Measurements from ENCODE around the gene GJC2.
"Not testable (repeated sequence)": the region's sequence is repeated elsewhere in the genome, so short reads cannot be mapped to it uniquely, and the experiment has no call there.

Gene GJC2

DNA sequence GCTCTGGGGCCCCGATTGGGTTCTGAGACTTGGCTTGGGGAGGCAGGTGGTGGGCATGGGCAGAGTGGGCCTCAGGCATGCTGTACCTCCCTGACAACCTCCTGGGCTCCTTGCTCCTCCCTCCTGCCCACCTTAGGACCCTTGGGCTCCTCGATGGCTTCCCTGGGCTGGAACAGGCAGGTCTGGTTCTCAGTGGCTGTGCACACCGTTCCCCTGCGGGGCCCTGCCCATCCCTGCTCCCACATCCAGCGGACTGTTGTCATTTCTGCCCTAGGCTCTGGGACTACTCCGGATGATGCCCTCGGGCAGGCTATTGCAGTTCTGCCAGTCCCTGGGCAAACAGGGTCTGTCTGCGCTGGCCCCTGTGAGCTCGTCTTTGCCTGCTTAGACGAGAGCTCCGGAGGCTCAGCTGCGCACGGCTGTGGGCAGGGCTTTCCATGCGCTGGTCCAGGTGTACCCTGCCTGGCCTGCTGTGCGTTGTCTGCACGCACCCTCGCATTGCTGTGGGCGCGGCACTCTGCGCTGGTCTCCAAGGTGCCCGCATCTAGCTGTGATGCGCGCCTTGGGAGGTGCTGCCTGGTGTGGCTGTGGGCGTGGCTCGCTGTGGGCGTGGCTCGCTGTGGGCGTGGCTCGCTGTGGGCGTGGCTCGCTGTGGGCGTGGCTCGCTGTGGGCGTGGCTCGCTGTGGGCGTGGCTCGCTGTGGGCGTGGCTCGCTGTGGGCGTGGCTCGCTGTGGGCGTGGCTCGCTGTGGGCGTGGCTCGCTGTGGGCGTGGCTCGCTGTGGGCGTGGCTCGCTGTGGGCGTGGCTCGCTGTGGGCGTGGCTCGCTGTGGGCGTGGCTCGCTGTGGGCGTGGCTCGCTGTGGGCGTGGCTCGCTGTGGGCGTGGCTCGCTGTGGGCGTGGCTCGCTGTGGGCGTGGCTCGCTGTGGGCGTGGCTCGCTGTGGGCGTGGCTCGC is 24.1 kb downstream of the GJC2 start:
- not testable (repeated sequence) for DNase-seq (ENCODE audit: low read depth)

DNA sequence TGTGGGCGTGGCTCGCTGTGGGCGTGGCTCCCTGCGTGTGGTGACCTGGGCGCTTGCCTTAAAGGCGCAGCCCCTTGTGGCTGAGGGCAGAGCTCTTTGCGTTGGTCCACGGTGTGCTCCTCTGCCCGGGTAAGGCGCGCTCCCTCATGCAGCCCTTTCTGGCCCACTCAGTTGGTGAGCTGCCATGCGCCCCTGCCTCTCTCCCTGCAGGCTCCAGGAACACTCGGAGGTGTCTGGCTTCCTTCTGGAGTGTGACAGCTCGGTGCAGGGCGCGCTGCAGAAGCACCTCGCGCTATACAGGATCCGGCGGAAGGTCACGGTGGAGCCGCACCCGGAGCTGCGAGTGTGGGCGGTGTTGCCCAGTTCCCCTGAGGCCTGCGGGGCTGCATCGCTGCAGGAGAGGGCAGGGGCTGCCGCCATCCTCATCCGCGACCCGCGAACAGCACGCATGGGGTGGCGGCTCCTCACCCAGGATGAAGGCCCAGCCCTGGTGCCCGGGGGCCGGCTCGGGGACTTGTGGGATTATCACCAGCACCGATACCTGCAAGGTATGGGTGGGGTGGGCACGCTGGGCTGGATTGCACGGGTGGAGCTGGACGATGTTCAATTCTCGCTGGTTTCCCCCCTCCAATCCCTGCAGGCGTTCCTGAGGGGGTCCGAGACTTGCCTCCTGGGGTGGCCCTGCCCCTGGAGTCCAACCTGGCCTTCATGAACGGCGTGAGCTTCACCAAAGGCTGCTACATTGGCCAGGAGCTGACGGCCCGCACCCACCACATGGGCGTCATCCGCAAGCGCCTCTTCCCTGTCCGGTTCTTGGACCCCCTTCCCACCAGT is 25.0 kb downstream of the GJC2 start:
- DNase-seq (ENCODE audit: low read depth), result no peak

DNA sequence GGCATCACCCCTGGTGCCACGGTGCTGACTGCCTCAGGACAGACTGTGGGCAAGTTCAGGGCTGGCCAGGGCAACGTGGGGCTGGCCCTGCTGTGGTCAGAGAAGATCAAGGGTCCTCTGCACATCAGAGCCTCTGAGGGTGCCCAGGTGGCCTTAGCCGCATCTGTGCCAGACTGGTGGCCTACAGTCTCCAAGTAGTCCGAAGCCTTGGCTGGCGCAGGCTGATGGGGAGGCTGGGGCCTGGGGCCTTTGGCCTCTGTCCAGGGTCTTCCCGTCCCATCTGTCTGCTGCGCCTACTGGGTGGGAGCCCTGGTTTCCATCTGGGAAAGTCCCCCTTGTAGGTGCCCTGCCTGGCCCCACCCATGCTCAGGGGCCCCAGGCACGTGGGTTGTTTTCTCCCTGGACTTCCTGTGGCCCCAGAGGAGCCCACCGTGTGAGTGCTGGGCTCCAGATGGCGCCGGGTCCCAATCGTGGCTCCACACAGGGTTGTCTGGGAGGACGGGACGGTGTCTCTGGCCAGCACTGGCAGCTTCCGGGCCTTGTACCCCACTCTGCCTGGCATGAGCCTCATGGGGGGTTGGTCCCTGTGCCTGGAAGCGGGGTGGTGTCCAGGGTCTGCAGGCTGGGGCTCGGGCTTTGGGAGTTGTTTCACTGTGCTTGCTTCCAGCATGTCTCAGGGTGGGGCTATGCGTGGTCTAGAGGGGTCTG is 25.7 kb downstream of the GJC2 start:
- no peak for DNase-seq (ENCODE audit: low read depth)

DNA sequence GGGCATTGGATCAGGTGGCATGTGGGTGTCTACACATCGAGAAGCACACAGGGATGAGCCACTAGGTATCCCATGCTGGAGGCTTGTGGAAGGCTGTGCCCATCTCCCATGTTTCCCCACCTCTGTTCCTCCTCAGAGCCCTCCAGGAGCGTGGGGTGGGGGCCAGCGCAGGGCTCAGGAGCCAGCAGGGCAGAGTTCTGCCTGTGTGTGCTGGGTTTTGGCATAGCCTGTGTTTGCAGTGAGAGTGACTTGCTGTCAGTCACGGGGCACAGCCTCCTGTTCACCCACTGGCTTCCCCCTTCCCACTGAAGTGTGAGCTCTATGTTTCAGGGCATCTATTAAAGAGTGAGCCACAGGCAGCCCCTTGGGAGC is 26.3 kb downstream of the GJC2 start:
- DNase-seq (ENCODE audit: low read depth), result no peak

DNA sequence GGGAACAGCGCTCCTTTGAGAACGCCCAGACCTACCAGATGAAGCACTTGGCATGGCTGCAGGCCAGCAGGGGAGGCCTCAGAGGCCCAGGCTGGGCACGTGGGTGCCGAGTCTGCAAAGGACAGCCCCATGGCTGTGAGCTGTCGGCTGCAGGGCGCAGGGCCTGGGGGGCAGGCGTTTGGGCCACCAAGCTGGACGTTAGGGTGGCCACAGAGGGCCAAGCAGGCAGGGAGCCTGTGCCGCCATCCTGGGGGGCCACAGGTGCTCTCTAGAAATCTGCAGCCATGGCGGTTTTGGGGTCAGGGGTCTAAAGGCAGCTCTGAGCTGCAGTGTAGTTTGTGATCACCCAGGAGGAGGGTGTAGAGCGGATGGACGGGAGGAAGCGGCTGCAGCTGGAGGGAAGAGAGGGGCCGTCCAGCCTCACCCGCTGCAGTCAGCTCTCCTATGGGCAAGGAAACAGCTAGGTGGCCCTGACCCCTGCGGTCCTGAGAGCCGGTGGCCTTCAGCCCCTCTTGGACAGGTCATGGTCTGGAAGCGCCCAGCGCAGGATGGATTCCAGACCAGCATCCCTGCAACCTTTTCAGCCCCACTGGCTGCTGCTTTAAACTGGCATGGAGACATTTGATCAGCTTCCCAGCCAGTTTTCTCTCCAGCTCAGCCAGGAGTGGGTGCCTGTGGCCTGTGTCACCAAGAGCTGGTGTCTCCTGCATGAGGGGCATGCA is 26.9 kb downstream of the GJC2 start:
- no peak for DNase-seq (ENCODE audit: low read depth)

DNA sequence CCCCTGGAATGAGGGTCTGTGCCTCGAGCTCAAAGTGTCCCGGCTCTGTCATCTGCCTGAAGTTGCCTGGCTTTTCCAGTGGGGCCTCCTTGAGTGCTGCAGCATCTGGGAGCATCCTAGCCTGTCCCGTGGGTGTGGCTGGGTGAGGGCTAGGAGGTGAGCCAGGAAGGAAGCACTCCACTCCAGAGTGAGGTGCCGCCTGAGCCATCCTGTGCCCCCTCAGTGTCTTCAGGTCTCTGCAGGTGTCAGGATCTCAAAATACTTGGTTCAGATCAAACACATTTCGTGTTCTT is 27.4 kb downstream of the GJC2 start:
- DNase-seq (ENCODE audit: low read depth), result no peak

DNA sequence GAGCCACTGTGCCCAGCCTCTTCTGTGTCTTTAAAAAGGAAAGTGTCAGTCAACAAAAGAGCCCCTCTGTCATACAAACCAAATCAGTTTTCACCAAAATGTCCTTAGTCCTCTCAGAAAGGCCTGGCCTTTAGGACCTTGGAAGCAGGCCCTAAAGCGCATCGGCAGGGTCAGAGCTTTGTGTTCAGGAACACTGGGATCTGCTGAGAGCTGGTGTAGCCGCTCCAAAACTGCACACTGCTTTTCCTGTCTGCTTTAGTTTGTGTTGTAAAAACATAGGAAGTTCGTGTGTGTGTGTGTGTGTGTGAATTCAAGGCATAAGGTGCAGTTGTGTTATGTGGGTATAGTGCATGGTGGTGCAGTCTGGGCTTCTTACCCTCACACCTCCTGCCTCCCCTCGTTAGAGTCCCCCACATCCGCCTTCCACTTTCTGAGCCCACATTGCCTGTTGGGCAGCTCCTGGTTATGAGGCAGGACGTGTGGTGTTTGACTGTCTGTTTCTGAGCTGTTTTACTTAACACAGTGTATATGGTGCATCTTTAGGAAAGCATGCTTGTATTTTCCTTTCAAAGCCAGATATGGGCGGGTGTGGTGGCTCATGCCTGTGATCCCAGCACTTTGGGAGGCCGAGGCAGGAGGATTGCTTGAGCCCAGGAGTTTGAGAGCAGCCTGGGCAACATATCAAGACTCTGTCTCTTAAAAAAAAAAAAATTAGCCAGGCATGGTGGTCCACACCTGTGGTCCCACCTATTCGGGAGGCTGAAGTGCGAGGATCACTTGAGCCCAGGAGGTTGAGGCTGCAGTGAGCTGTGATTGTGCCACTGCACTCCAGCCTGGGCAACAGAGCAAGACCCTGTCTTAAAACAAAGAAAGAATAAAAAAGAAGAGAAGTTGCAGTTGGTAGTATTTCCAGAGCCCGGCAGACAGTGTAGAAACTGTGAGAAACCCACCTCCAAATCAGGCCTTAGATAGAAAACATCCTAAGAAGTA is 28.3 kb downstream of the GJC2 start:
- no peak for DNase-seq (ENCODE audit: low read depth)

DNA sequence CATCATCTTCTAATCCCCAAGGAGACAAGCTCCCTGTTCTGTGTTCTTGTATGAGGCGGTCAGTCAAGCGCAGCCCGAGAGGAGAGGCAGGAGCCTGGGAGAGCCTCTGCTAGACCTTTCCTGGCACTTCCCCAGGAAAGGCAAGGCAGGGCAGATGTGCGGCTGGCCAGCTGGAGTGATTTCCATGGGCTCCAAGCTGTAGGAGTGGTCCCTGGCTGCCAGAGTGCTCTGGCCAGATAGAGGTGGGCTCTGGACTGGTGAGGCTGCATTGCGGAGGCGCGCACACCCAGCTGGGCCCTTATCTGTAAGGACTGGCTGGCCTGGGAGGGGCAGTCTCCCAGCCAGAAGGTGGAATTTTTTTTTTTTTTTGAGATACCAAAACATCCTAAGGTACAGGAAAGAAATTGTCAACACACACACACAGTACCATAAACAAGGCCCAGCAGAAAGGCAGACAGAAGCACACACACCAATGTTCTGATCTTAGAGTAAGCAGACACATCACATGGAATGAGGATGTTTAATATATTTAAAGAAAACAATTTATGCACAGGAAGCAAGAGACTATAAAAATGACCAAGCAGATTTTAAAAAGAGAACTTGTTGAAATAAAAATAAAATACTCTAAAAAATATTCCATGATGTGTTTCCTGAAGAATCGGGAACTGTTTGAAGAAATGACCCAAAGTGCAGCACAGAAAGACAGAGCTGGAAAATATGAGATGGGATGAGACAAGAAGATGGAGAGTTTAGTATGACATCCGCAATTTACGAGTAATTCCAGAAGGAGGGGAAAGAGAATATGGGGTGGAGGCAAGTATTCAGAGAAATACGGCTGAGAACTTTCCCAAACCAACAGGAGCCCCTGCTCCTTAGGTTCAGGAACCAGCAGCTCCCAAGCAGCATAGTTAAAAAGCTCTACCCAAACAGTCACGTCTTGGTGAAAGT is 29.3 kb downstream of the GJC2 start:
- no peak for DNase-seq (ENCODE audit: low read depth)

DNA sequence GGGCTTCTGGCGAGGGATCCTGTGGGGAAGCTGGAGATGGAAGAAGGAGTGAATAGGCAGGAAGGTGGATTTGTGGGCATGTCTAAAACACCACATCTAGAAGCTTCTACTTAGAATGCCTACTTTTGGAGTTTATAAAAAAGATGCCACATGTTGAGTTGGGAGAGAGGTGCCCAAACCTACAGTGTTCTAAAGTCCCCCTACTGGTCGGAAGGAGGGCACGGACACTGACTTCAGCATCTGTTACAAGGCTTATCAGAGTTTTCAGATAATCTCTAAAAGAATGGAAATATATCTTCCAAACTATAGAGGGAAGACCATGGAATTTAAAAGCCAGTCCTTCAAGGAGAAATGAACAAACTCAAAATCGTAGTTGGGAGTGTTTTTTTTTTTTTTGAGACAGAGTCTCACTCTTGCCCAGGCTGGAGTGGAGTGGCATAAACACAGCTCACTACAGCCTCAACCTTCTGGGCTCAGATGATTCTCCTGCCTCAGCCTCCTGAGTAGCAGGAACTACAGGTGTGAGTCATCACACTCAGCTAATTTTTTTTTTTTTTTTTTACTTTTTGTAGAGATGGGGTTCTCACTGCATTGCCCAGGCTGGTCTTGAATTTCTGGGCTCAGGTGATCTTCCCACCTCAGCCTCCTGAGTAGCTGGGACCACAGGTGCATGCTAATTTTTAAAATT is 30.7 kb downstream of the GJC2 start:
- DNase-seq (ENCODE audit: low read depth), result no peak

DNA sequence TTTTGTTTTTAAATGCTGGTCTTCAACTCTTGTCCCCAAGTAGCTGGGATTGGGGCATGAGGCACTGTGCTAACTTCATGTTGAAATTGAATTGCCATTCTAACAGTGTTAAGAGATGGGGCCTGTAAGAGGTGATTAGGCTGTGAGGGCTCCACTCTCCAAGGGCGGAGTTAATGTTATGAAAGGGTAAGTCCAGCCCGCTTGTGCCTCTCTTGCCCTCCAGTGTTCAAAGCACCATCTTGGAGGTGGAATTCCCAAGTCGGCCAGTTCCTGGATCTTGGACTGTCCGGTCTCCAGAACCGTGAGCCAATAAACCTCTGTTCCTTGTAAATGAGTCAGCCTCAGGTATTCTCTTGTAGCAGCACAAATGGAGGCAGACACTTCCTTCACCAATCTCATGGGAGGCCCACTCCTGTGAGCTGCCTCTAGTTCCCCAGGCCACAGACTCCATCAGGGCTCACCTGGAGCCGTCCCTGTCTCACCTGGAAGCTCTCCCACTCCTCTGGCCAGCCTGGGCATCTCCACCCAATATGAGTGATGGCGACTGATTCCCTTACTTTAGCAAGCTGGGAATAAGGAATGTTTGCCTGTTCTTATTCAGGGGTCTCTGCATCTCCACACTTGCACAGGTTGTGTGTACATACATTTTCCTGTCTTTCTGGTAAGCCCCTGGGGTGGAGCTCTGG is 31.4 kb downstream of the GJC2 start:
- DNase-seq (ENCODE audit: low read depth), result no peak

DNA sequence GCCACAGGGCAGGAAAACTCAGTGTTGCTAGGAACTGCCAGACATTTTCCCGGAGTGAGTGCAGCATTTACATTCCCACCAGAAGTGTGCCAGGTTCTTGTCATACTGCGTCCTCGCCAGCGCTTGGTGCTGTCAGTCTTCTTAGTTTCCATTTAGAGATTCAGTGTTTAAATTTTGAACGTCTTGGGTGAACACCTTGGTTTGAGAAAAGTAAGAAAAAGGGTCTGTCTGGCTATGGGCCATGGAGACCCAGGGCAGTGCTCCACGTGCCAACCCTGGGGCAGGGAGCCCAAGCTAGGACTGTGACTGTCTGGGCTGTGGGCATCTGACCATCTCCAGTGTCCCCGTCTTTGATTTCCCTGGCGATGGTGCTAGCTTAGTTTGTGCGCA is 31.9 kb downstream of the GJC2 start:
- DNase-seq (ENCODE audit: low read depth), result no peak

DNA sequence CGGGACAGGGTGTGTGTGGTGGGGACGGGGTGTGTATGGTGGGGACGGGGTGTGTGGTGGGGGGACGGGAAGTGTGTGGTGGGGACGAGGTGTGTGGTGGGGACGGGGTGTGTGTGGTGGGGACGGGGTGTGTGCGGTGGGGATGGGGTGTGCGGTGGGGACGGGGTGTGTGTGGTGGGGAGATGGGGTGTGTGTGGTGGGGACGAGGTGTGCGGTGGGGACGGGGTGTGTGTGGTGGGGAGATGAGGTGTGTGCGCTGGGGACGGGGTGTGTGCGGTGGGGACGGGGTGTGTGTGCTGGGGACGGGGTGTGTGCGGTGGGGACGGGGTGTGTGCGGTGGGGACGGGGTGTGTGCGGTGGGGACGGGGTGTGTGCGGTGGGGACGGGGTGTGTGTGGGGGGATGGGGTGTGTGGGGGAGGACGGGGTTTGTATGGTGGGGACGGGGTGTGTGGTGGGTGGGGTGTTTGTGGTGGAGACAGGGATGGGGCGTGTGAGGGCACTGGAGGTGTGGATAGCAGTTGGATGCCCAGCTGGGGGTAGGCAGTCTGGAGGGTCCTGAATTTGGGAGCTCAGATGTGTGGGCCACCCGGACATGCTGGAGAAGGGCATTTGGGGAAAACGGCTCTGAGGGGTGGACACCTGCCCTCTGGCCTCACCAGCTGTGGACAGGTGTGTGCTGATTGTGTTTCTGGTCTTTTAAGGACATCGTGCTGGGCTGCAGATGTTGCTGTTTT is 32.7 kb downstream of the GJC2 start:
- DNase-seq (ENCODE audit: low read depth), result no peak

DNA sequence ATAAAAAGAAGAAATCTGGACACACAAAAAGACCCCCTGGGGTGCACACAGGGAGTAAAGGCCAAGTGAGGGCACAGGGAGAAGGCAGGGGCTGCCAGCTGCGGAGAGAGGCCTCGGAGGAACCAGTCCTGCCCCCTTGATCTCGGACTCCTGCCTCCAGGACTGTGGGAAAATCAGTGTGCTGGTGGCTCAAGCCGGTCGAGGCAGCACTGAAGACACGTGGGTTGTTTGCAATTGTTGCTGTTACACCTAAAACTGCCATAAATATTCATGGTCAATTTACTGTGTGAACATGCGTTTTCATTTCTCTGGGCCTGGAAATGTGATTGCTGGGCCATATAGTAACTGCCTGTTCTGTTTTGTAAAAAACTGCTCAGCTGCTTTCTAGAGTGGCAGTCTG is 34.4 kb downstream of the GJC2 start:
- no peak for DNase-seq (ENCODE audit: low read depth)

DNA sequence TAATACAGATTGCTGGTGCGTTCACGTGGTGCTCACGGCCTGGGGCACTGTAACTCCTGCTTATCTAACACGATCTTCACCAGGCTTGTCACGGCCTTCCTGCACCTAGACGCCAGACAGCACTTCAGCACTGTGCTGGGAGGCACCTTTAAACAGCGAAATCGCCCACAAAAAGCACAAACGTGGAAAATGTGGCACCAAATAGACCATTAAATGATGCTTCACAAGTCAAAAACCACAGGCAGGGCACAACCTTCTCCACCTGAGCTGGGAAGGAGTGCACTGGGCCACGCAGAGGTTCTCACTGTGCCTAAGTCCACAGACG is 35.9 kb downstream of the GJC2 start:
- DNase-seq (ENCODE audit: low read depth), result no peak

DNA sequence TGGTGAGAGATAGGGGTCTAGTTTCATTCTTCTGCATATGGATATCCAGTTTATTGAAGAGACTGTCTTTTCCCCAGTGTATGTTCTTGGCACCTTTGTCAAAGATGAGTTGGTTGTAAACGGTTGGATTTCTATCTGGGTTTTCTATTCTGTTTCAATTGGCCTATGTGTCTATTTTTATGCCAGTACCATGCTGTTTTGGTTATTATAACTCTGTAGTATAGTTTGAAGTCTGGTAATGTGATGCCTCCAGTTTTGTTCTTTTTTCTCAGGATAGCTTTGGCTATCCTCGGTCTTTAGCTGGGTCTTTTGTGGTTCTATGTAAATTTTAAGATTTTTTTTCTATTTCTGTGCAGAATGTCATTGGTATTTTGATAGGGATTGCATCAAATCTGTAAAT is 38.5 kb downstream of the GJC2 start:
- DNase-seq (ENCODE audit: low read depth), result not testable (repeated sequence)

DNA sequence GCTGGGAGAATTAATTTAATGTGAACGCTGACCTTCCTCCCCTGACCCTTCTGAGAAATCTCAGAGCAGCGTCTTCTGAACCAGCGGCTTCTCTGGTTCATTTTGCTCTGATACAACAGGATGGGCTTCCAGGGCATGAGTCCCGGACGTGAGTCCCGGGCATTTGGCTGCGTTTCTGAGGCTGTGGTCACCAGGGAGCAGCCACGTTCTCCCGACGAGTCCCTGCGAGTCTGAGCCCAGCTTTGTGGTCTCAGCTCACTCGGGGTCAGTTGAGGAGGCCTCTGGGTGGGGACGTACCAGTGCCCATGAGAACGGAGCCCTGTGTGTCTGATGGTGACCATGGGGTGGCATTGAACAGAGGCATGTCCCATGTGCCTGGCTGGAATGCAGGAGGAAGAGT is 40.5 kb downstream of the GJC2 start:
- no peak for DNase-seq (ENCODE audit: low read depth)

DNA sequence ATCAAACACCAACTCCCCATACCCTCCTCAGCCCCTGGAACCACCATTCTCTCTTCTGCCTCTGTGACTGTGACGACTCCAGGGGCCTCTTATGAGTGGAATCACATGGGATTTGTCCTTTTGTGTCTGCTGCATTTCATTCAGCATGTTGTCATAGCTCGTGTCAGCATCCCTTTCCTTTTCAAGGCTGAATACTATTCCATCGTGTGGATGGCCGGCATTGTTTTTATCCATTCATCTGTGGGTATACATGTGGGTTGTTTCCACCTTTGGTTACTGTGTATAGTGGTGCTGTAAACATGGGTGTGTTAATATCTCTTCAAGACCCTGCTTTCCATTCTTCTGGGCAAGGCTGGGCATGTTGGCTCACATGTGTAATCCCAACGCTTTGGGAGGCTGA is 41.0 kb downstream of the GJC2 start:
- no peak for DNase-seq (ENCODE audit: low read depth)

DNA sequence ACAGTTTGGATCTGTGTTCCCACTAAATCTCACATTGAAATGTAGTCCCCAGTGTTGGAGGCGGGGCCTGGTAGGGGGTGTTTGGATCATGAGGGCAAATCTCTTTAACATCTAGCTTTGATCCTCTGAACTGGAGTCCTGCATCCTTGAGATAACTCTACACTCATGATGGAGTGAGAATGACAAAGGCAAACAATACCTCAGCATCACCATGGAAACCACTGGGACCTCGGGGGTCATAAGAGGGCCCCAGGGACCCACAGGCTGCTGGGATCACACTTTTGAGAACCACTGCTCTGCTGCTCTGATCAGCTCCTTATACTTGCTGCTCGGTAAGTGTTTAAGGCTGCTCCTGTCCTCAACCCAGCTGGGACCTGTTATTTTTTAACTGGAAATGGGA is 44.7 kb downstream of the GJC2 start:
- DNase-seq (ENCODE audit: low read depth), result no peak

Measured in non-pigmented ciliary epithelial cell (primary cell).